SH-SY5Y (cell line): ENCODE data around the gene TMEM271.

ENCODE experiments used
- GATA2 ChIP-seq: IDR thresholded peaks from 2 replicates; pipeline ENCODE4 v1.6.1; 2011; ENCODE audit warnings: mild to moderate bottlenecking, low read depth, low read length
- GATA3 ChIP-seq: IDR thresholded peaks from 2 replicates; pipeline ENCODE4 v1.6.1; 2011; ENCODE audit warnings: low read depth, mild to moderate bottlenecking, low read length, moderate library complexity

DNA sequence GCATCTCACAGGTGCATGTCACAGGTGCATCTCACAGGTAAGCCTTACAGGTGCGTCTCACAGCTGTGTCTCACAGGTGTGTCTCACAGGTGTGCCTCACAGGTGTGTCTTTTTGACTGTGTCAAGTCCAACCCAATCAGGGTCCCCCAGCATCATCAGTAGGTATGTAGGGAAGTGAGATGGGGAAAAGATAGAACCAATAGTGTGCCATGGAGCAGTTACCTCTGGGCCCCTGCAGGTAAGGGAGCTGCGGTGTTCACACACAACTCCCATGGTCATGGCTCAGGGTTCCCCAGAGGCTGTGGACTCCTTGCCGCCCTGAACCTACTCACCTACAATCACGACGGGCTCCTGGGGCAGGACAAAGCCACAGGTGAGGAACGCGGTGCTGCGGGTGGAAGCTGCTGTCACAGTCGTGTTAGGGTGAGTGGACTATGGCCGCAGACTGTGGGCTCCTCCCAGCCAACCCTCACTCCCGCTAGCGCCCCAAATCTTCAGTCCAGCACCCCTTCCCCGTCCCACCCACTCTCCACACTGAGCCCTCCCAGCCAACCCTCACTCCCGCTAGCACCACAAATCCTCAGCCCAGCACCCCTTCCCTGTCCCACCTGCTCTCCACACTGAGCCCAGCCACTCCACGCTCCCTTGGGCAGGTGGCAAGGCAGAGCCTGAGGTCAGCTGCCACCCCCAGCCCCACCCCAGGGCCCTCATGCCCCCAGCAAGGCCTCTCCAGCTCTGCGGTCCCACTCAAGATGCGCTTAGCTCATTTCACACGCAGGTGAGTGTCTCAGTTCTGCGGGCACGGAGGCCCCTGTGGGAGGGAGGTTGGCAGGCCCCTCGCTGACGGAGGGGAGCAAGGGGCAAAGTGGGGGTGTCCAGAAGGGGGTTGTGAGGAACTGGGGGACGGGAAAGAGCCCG lies 47.2 kb upstream of the TMEM271 start:
- TF ChIP-seq GATA2, result no peak
- TF ChIP-seq GATA3, result no peak
